NCI-H524 (cell line): ENCODE measurements around the gene C5orf22.
"Not testable (repeated sequence)": the region's sequence is repeated elsewhere in the genome, so short reads cannot be mapped to it uniquely, and the experiment has no call there.

Source experiments
- DNase-seq, 2 experiments: peaks; one replicate each; lab custom pipeline; 2025; lab: John Stamatoyannopoulos, UW

Gene C5orf22

DNA sequence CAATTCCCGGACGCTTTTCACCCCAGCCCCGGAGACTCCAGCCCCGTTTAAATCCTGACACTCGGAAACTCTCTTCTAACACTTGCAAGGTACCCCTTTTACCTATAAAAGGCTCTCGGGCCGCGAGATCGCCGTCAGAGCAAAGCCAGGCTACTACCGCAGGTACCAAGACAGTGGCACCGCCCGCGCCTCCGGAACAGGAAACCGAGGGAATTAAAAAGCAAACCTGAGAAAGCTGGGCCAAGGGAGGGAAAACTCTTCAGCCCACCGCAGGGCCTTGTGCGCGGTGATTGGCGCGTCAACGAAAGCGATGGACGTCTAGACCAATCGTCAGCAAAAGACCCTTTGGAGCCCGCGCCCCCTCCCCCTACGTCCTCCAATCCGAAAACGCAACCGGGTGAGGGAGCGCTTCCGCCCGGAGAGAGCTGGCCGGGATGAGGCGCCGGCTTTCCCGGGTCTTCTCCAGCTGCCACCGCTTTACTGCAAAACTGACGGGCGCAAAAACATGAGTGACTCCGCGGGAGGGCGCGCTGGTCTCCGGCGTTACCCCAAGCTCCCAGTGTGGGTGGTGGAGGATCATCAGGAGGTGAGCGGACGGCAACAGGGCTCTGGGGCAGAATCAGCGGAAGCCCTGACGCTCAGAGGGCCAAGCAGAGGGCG, at the start of gene C5orf22, which contains the start of gene DROSHA:
C5orf22 (plus strand) TSS at position 414 of the 660 bp plus-strand sequence; CDS start at position 506, 92 bp downstream.
DROSHA (minus strand) TSS at position 206 of the 660 bp plus-strand sequence. CDS start 3,034 bp downstream, outside the sequence.
- DNase-seq, result peak; percentile 98 to 99

DNA sequence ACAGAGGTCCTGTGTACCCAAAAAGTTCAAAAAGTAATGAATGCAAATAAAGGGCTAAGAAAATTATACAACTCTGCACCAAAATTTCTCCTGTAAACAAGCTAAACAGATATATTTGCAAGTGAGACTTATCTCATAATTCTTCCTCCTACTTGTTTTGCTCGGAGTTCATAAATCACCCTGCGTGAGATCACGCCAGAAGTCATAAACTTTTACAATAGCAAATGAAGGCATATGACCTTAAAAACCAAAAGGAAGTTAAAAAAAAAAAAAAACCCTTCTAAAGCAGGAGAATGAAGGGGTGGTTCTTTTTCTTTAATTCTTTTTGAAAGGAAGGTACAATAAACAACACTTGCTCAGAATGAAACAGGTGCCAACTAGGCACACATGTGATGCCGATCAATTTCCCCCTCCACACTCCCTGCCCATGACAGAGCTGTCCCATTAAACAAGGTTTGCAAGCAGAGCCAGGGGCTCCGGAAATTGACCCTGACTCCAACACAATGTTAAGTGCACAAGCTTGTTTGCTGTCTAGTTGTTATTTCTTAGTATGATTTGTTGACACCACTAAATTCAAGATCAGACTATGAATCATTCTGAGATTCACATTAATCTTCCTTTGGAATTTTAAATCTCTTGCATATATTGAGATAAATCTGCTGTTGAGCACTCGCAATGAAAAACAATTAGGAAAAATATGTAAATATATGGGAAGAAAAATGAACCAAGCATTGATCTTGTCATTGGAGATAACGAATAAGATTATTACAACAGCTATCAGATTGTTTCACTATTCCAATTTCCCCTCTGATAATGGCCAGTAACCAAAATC, 46.5 kb upstream of the C5orf22 start:
- no peak for DNase-seq

DNA sequence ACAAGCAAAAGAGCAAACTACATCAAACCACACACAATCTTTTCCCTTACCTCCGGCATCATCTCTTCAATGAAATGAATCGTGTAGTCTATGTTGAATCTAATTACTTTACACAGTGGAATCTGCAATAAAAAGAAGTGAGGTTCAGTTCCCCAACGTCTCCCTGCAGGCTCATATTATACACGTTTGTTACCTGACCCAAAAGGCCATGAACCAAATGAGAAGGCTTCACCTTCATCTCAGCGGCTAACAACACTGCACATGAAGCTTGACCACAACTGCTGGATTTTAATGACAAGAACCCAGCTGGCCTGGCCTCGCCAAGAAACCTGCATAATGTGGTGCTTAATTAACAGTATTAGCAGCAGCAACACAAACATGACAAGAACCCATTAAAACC, 45.7 kb upstream of the C5orf22 start:
- no peak for DNase-seq

DNA sequence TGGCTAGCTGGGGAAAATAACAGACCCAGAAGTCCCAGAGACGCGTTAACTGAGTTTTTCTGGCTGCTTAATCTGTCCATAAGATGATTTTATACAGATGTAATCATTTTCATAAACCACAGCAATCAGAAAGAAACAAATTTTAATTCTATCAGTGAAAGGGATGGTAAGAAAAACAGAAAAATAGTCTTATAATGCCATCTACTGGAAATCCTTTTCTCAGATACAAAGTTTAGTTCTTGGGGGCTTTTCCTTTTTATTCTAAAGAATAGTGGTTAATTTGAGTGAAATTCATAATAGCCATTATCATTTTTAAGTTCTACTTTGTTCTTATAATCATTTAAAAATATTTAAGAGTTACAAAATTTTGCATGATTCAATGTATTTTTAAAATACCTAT, 44.6 kb upstream of the C5orf22 start:
- no peak for DNase-seq

DNA sequence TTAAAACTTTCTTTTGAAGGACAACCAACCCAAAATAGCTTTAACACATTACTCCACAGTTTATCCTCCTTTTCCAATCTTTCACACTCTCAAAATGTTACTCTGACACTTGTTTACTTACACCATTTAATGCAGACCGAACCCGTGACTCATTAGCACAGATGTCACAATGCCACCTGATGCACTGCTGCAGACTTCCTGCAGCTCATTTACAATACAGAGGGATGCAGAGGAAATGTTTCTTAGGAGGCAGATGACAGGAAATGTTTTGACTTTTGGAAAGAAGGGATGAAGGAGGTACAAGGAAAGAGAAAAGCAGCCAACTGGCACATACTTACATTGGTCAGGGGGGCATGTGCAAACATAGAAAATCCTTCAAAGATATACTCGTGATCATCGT, 39.2 kb upstream of the C5orf22 start:
- DNase-seq, result no peak

DNA sequence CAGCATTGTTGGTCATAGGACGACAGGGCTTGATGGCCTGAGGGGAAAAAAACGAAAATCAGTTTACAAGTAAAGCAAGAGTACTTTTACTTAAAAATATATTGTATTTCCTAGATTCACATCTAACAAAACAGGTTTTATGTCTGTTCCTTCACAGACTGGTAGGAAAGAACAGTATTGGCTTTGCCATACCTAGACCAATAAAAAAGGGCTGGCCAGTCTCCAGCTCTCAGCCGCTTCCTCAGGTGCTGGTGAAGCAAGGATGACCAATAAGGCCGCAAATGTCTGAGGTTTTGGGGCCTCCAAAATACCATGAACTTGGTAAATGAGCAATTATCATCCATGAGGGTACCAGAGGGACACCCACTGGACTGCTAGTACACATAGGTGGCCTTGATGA, 36.8 kb upstream of the C5orf22 start:
- no peak for DNase-seq

DNA sequence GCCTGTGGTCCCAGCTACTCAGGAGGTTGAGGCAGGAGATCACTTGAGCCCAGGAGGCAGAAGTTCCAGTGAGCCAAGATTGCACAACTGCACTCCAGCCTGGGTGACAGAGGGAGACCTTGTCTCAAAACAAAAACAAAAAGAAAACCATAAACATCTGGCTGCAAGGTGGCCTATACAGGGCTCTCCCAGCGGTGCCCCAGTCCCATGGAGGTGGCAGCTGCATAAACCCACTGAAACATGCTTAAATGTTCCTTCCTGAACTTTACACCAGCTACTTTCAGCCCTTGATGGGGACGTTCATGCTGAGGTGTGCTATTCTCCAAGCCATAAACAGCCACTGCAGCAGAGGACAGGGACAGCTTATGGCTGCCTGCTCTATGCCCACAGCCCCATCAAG, 35.8 kb upstream of the C5orf22 start:
- no peak for DNase-seq

DNA sequence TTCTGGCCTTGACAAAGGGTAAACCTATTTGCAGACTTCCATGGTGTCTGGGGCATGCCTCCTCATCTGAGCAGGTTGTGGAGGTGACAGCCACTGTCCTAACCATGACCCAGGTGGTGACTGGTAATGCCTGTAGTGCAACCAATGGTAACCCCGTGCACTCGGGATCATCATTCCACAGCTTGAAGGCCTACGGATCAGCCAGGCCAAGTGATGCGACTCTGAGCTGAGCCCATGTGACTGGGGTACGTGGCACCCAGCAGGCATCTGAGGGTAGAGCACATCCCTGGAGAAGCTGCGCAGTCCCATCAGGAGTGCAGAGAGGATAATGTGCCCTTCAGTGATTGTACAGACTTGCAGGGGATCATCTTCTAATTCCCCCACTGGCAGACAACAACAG, 35.2 kb upstream of the C5orf22 start:
- no peak for DNase-seq

DNA sequence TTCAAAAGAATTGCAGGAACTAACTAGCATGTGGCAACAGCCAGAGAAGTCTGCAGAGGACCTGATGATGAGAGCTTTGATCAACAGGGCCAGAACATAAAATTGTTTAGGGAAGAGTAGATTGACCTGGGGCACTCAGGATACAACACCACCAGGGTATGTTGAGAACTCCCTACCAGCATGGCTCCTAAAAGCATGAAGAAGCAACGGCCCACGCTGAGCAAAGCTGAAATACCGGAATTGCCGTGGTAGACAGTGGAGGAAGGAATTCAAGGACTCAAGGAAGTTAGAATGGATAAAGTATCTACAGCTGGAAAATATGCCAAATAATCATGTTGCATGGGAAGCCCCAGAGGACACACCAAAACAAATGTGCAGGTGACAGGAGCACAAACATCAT, 31.8 kb upstream of the C5orf22 start:
- DNase-seq, result no peak

DNA sequence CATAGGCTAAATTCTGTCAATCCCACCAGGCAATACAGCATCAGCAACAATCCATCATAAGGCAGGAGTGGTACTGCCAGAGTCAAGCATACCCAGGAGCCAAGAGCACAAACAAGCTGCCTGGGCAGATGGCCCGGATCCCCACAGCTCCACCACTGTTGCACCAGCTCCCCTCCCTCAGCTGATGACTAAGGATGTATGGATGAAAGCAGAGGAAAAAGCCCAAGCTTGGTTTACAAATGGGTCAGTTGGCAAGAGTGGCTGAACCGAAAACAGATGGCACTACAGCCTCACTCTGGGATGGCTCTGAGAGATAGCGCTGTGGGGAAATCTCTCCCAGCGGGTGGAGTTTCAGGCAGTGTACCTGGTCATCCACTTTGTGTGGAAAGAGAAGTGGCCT, 29.6 kb upstream of the C5orf22 start:
- no peak for DNase-seq

DNA sequence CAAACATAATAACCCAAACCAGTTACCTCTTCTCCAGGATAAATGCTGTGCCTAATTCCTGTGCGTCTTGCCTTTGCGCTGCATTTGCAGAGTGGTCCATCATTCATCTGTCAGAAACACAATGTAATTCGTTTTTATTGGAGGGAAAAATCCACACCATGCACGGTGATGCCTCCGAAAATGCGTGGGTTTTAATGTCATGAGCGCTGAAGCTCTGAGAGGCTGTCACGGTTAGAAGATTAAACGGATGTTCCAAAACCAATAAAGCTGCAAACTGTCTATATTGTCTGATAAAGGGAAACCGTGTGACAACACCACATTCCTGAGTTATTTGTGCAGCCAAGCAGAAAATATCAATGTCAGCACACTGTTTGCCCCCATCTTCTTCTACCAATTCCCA, 27.6 kb upstream of the C5orf22 start:
- DNase-seq, result no peak

DNA sequence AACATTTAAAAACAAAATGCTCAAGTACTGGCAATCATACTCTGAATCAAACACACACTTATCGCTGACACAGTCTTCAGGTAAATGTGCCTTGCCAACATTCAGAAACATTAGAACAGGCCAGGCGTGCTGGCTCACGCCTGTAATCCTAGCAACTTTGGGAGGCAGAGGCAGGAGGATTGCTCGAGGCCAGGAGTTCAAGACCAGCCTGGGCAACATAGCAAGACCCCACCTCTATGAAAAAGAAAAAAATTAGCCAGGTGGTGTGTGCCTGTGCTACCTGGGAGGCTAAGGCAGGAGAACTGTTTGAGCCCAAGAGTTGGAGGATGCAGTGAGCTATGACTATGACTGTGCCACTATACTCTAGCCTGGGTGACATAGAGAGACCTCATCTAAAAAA, 20.8 kb upstream of the C5orf22 start:
- no peak for DNase-seq

DNA sequence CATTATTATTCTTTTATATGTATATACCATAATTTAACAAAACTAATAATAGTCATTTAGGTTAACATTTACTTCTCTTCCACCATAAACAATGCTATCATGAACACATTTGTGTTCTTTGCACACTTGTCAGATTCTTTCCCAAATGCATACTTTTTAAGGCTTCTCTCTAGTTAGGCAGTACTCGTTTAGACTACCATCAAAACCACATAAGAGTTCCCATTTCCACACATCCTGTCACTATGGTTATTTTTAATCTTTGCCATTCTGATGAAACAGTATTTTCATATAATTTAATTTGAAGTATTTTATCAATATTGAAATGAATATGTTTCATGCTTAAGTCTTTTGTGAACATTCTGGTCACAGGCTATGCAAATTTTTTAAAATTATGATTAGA, 15.3 kb upstream of the C5orf22 start:
- no peak for DNase-seq

DNA sequence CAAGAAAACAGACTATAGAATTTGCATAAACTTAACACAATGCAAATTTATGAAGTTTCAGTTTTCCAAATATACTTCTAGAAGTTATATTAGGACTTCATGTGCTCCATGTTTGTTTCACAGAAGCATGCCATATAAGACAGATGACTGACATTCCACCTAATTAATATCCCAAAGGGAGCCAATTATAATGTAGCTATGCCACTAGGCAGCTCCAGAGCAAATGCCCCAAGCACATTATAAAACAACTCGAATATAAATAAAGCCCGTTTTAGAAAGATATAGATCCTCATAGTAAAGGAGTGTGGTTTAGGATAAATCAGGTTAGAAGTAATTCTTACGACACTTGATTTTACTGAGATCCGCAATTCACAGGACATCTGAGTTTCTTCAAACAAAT, 9.1 kb upstream of the C5orf22 start:
- DNase-seq, result no peak

DNA sequence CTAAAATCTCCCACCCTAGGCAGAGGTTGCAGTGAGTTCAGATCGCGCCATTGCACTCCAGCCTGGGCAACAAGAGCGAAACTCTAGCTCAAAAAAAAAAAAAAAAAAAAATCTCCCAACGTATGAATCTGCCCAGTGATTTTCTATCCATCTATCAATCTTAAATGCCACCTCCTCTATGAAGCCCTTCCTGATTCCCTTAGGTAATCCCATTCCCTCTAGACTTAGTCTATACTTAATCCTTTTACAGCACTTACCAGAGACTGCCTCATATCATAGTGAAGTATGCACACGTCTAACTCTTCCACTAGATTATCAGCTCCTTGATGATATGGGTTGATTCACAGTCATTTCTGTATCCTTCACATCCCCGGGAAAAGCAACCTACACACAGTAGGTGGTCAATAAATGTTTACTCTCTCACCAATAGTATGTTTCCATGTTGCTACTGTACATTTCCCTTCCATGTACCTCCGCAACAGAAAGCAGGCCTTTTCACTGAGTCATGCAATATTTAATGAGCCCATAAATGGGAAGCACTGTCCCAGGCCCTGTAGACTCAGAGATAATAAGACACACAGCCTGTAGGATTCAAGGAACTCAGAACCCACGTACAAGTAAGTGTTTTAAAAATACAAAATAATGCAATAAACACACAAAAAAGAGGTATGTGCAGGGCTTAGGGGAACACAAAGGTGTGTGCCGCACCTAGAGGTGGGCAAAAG, 1.4 kb upstream of the C5orf22 start:
- DNase-seq, result no peak

DNA sequence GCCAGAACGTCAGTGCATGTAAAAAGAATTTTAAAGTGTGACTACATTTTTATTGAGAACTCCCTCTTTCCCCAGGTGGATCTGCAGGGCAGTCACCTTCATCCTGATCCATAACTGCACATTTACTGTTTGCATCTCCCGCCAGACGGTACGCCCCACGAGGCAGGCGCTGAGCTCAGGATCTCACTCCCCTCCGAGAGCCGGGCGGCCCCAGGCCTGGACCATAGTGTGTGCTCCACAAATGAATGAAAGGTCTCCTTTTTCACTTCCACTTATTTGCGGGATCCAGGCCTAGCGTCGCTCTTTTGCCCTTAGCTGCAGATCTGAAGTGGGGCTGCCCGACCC, 586 bp upstream of the C5orf22 start:
- peak in 1 of 2 experiments; percentile 42 for DNase-seq

DNA sequence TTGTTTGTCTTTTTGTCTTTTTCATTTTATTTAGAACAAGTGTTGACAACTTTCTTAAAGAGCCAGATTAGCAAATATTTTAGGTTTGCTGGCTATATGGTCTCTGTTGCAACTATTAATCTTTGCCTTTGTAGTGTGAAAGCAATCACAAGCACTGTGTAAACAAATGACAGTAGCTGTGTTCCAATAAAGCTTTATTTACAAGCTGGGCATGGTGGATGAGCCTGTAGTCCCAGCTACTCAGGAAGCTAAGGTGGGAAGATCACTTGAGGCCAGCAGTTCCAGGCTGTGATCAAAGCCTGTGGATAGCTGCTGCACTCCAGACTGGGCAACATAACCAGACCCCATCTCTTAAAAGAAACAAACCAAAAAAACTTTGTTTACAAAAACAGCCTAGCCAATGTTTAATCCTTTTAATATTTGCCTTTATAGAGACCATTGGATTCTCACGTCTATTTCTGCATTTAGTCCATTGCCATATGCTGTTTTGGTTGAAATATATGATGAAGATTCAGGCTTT, 2.5 kb downstream of the C5orf22 start:
- DNase-seq, result no peak

DNA sequence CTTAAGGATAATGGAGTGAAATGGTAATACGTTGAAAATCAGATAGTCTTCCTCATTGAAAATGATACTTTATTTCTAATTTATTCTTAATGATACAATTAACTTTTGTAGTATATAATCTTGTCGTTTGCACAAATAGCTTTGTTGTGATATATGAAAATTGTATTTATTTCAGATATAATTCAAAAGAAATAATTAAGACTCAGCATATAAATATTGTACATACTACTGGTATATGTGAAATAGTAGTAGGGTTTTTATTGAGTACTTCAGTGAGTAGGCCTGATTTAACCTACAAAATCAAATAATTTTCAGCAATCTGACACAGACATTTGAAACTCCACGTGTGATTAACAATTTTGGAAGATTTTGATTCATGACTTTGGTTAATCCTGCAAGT, 4.8 kb downstream of the C5orf22 start:
- DNase-seq, result no peak

DNA sequence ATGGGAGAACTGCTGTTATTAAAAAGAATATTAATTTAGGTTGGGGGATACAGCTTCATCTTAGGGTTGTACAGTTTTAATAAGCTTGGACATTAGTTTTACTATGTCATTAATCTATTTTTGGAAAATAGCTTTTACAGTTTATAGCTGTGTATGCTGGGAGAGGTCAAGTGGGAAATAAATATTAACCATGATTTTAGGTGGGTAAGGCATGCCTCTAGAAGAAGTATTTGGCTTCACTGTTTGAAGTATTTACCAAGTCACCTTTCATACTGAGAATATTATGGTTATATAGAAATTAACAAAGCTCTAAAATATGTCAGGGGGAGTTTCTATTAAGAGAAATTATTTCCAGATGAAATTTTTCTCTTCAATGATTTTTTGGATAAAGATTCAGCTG, 5.2 kb downstream of the C5orf22 start:
- DNase-seq, result no peak

DNA sequence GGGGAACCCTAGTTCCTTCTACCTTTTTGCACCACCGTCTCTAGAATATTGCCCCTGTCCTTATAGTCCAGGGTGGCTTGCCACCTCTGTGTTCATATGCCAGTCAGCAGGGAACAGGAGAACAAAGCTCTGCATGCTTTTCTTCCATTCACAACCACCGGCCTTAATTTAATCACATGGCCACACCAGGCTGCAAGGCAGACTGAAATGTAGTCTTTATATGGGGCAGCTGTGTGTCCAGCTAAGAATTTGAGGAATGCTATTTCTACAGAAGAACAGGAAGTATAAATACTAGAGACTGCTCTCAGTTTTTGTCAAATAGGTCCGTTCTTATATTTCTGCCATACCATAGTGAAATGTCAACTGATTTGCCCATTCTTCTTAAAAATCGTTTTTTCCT, 5.8 kb downstream of the C5orf22 start:
- no peak for DNase-seq

DNA sequence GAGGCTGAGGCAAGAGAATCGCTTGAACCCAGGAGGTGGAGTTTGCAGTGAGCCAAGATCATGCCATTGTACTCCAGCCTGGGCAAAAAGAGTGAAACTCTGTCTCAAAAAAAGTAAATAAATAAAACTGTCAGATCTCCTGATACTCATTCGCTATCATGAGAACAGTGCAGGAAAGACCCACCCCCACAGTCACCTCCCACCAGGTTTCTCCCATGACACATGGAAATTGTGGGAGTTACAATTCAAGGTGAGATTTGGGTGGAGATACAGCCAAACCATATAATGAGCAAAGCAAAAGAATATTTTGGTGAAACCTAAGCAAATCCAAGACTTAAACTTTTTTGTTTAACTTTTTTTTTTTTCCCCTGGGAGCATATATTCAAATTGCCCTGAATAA, 17.0 kb downstream of the C5orf22 start:
- not testable (repeated sequence) for DNase-seq

DNA sequence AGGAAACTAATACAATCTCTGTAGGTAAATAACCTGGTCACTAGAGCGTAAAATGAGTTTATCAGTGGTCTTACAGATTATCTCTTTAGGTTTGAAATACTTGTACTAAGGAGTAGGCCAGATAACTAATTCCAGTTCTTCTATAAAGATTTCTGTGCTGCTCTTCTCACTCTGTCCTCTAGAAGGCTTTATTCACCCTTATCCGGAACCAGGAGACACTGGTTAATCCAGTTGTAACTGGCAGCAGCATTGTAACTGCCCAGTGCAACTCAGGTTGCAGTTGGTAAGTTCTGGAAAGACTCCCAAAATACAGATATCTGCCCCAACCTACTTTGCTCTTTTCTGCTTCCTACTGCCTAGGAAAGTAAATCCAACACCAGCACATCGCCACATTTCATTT, 19.8 kb downstream of the C5orf22 start:
- DNase-seq, result no peak

DNA sequence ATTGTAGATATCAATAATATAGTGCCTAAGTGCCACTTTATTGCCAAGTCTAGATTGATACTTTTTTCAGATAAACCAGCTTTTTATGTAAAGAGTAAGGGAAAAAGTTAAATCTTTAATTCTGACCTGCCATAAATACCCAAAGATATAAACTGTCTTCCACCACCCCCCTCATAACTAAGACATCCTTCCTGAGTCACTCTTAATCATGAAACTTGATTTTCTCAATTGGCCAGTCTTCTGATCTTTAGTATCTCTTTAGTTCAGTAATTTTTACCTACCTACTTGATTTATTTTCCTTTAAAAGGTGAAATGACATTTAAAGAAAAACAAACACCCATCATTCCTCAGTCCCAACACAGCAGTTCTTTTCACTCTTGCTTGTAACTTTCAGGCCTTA, 21.8 kb downstream of the C5orf22 start:
- no peak for DNase-seq
